Adrenal gland (tissue), 12 donors: ENCODE measurements around the gene ANKRD18A. TPM values are rescaled to one million over a fixed set of nuclear protein-coding genes. Genes with fewer than 3 reads are reported as not detected.

Source experiments
- DNase-seq, 7 donors: peaks; one replicate each; pipeline ENCODE4 v3.0.0-alpha.2; 2019 to 2020
- H3K27ac ChIP-seq, 5 donors: fragments of 200-600 bp; sonication (generic) in 4 of 5; 1 replicate in 3 of 5; 2 replicates in 2 of 5; pipeline versions ENCODE4 v1.5.1 to v1.8.0; 2016 to 2020; ENCODE audit warnings: mild to moderate bottlenecking in 1 of 5
- H3K27me3 ChIP-seq: fragments of 200-600 bp; 2 replicates; pipeline ENCODE4 v1.8.0; 2021
- H3K36me3 ChIP-seq, 2 donors: fragments of 200-600 bp; replicated peaks in 1 of 2; 1 replicate in 1 of 2; 2 replicates in 1 of 2; pipeline versions ENCODE4 v1.5.1 to v1.8.0; 2018 to 2022
- H3K4me1 ChIP-seq, 2 donors: fragments of 200-600 bp; replicated peaks in 1 of 2; 1 replicate in 1 of 2; 2 replicates in 1 of 2; pipeline versions ENCODE4 v1.5.1 to v1.8.0; 2018 to 2021
- H3K4me3 ChIP-seq, 4 donors: fragments of 200-600 bp; sonication (generic) in 3 of 4; one replicate each; pipeline ENCODE4 v1.5.1; 2016 to 2018
- H3K9me3 ChIP-seq, 3 donors: fragments of 200-600 bp; sonication (generic) in 1 of 3; replicated peaks in 1 of 3; 1 replicate in 2 of 3; 2 replicates in 1 of 3; pipeline versions ENCODE4 v1.5.1 to v1.8.0; 2016 to 2021
- POLR2A ChIP-seq, 2 donors: fragments of 450-650 bp; IDR thresholded peaks; one replicate each; pipeline ENCODE4 v1.6.1; 2017; ENCODE audit warnings: antibody characterized with exemption in 2 of 2, mild to moderate bottlenecking in 2 of 2, moderate library complexity in 1 of 2
- WGBS, 4 donors: extraction: QIAGEN DNeasy Blood & Tissue Kit in 2 of 4; methylation state at CpG; one replicate each; pipeline versions ENCODE4 v1.1.5 to v1.1.7; 2013 to 2017; 5-methylcytosine and 5-hydroxymethylcytosine counted together
- intact Hi-C, 2 donors: fragments of 100-400 bp; cut with DNase I; formaldehyde crosslinking; loops; one replicate each; pipeline versions ENCODE4 v1.14.1 to v1.15.0; 2022 to 2023
- polyA plus RNA-seq, 3 donors: library from polyadenylated mRNA; stranded (reverse); fragments of 200-250 nt in 2 of 3; fragments of 350-450 nt in 1 of 3; fragmentation: Illumina TruSeq in 1 of 3; extraction: RNeasy Lipid Tissue Mini Kit (QIAGEN cat#74804) in 1 of 3; gene quantifications; one replicate each; pipeline ENCODE4 v1.2.3, GENCODE V29; 2013 to 2014
- total RNA-seq, 9 donors: library from RNA; depleted of rRNA in 4 of 9; stranded (reverse); fragments of >200 nt in 4 of 9; fragments of 120-200 nt in 1 of 9; fragmentation: NEBNext Ultra II Directional in 1 of 9; extraction: Animal tissue kit (Norgen Biotek cat#: 25700) in 1 of 9; gene quantifications; one replicate each; pipeline versions ENCODE4 v1.1.0 to v1.2.4, GENCODE V29; 2013 to 2023
- TF ChIP-seq, protein P1 (sequence below), 6 experiments: fragments of 450-650 bp in 4 of 6; fragments of 200-600 bp in 2 of 6; sonication (generic) in 1 of 6; IDR thresholded peaks; 1 replicate in 5 of 6; 2 replicates in 1 of 6; pipeline versions ENCODE4 v1.5.1 to v1.8.0; 2016 to 2021; ENCODE audit warnings: antibody characterized with exemption in 6 of 6, mild to moderate bottlenecking in 2 of 6, moderate library complexity in 1 of 6
- donor health status: healthy with polysubstance abuse.
- donor health status: Bipolar disorder and iron deficiency.
- donor health status: DM: yes; HTN: yes; CAD: no.
- donor health status: DM: no; HTN: no; CAD: no.
- donor health status: DM: no; HTN: no; CAD: no.
- donor health status: DM: yes; HTN: yes; CAD: no.

ANKRD18A gene
- total and polyA plus RNA-seq, 12 donors = 0.07 to 0.56 (median 0.15) TPM; not detected in 4

- no peaks in the 10 kb centered on the region for H3K4me1 ChIP-seq
- no peak overlapping the region for H3K27ac ChIP-seq
- peaks cover 0 to 7% (median 0%) of the 10 kb centered on the region in 3 donors for H3K9me3 ChIP-seq
- 74 to 83% (median 82%) methylated on average over 6 of the region's 6 CpGs for whole genome bisulfite sequencing, 4 donors
- DNase-seq = no peak
- intact Hi-C loops = no loop called here
- H3K4me3 ChIP-seq = no peak overlapping the region
- H3K36me3 ChIP-seq = no peaks in the 10 kb centered on the region
- TF ChIP-seq, protein P1, sequence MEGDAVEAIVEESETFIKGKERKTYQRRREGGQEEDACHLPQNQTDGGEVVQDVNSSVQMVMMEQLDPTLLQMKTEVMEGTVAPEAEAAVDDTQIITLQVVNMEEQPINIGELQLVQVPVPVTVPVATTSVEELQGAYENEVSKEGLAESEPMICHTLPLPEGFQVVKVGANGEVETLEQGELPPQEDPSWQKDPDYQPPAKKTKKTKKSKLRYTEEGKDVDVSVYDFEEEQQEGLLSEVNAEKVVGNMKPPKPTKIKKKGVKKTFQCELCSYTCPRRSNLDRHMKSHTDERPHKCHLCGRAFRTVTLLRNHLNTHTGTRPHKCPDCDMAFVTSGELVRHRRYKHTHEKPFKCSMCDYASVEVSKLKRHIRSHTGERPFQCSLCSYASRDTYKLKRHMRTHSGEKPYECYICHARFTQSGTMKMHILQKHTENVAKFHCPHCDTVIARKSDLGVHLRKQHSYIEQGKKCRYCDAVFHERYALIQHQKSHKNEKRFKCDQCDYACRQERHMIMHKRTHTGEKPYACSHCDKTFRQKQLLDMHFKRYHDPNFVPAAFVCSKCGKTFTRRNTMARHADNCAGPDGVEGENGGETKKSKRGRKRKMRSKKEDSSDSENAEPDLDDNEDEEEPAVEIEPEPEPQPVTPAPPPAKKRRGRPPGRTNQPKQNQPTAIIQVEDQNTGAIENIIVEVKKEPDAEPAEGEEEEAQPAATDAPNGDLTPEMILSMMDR (IDR thresholded peaks at IDR 0.05) = no peak
- TF ChIP-seq POLR2A (IDR thresholded peaks at IDR 0.05) = no peak
- peaks cover 13% of the 10 kb centered on the region for H3K27me3 ChIP-seq
Measured at GRCh38 chr9:38639577-38639940, 19.2 kb upstream of the ANKRD18A start.

GRCh38 chr9:38638881-38639576 lies 18.6 kb upstream of the ANKRD18A start:
- H3K4me1 ChIP-seq = no peaks in the 10 kb centered on the region
- intact Hi-C loops = no loop called here
- 83 to 89% (median 85%) methylated on average over 6 of the region's 6 CpGs for WGBS, 4 donors

GRCh38 chr9:38634315-38634714 lies 13.9 kb upstream of the ANKRD18A start:
- Histone ChIP-seq H3K27me3 (peaks cover 7% of the 10 kb centered on the region), H3K27ac (no peak overlapping the region), H3K4me3 (no peak overlapping the region), H3K9me3 (peaks cover 0 to 7% (median 0%) of the 10 kb centered on the region in 3 donors), H3K4me1 (no peaks in the 10 kb centered on the region), H3K36me3 (no peaks in the 10 kb centered on the region)
- no peak for DNase-seq
- intact Hi-C loops = no loop called here
- WGBS, 4 donors = 60 to 77% (median 66%) methylated on average over 3 of the region's 3 CpGs
- TF ChIP-seq, protein P1 (IDR thresholded peaks at IDR 0.05) = no peak
- no peak for TF ChIP-seq POLR2A (IDR thresholded peaks at IDR 0.05)

More at GRCh38 chr9:38638881-38639576, 18.6 kb upstream of the ANKRD18A start:
- no peak overlapping the region for H3K27ac ChIP-seq
- H3K9me3 ChIP-seq = peaks cover 0 to 7% (median 0%) of the 10 kb centered on the region in 3 donors
- TF ChIP-seq, protein P1 (IDR thresholded peaks at IDR 0.05) = no peak
- no peak for TF ChIP-seq POLR2A (IDR thresholded peaks at IDR 0.05)
- H3K27me3 ChIP-seq = peaks cover 13% of the 10 kb centered on the region
- no peak for DNase-seq
- no peaks in the 10 kb centered on the region for H3K36me3 ChIP-seq
- H3K4me3 ChIP-seq = no peak overlapping the region

GRCh38 chr9:38629511-38629910 lies 9.1 kb upstream of the ANKRD18A start:
- no peak for DNase-seq
- Histone ChIP-seq H3K4me3 (no peak overlapping the region), H3K4me1 (no peaks in the 10 kb centered on the region), H3K9me3 (no peaks in the 10 kb centered on the region), H3K36me3 (no peaks in the 10 kb centered on the region), H3K27me3 (no peaks in the 10 kb centered on the region), H3K27ac (no peak overlapping the region)
- TF ChIP-seq, protein P1 (IDR thresholded peaks at IDR 0.05) = no peak
- TF ChIP-seq POLR2A (IDR thresholded peaks at IDR 0.05) = no peak
- WGBS, 4 donors = 84 to 91% (median 86%) methylated on average over 4 of the region's 4 CpGs
- intact Hi-C loops = no loop called here
